Measurements from ENCODE around the gene MBOAT2. TPM values are rescaled to one million over a fixed set of nuclear protein-coding genes. Genes with fewer than 3 reads are reported as not detected.

MBOAT2 gene
- total and polyA plus RNA-seq, 2 experiments from 2014 or later = 15.9 to 22.7 TPM

DNA sequence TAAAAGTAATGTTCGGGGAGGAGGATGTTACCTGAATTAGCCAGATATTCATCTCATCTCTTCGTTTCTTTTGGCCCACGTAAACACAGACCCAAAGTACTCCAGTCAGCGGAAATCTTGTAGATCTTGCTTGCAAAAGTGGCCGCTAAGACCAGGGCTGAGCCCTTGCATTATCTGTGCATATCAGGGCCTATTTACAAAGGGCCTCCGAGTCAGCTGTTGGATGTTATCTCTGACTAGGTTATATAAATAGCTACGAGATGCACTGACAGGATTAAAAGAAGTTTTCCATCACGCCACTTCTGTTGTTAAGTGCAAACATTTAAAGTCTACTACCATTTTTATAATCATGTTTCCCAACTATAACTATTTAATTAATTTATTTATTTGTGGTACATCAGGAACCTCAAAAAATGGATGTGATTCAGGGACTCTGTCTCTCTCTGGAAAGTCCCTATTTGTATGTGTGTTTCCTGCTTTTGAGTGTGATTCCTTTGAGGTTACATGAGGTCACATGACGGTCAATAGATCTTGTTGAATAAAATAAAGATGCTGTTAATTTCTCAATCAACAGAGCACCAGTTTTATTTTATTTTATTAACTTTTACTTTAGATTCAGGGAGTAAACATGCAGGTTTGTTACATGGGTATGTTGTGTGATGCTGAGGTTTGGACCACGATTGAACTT lies 46.8 kb upstream of the MBOAT2 start:
- H3K4me1 ChIP-seq (ENCODE audit: insufficient read depth) = no peaks in the 10 kb centered on the region
- no peak overlapping the region for H3K4me3 ChIP-seq
- H3K27me3 Mint-ChIP-seq (ENCODE audit: insufficient read depth, low read depth, poor library complexity) = no peaks in the 10 kb centered on the region
- TF ChIP-seq EZH2phosphoT487 (IDR thresholded peaks at IDR 0.05; ENCODE audit: unreplicated experiment) (no peak), CREB1 (CRISPR knock-in tag; IDR thresholded peaks at IDR 0.05; ENCODE audit: low read depth) (no peak), JUNB (IDR thresholded peaks at IDR 0.05; ENCODE audit: unreplicated experiment) (no peak), ZNF331 (CRISPR knock-in tag; IDR thresholded peaks at IDR 0.05; ENCODE audit: low read depth) (no peak), NANOG (IDR thresholded peaks at IDR 0.05; ENCODE audit: borderline replicate concordance) (no peak), ZNF114 (CRISPR knock-in tag; IDR thresholded peaks at IDR 0.05) (no peak), EZH2 (IDR thresholded peaks at IDR 0.05; ENCODE audit: low read depth, unreplicated experiment) (no peak), POLR2AphosphoS5 (IDR thresholded peaks at IDR 0.05; ENCODE audit: low read depth) (no peak), STAT1 (IDR thresholded peaks at IDR 0.05; ENCODE audit: unreplicated experiment) (no peak)
- TF ChIP-seq, protein P1, sequence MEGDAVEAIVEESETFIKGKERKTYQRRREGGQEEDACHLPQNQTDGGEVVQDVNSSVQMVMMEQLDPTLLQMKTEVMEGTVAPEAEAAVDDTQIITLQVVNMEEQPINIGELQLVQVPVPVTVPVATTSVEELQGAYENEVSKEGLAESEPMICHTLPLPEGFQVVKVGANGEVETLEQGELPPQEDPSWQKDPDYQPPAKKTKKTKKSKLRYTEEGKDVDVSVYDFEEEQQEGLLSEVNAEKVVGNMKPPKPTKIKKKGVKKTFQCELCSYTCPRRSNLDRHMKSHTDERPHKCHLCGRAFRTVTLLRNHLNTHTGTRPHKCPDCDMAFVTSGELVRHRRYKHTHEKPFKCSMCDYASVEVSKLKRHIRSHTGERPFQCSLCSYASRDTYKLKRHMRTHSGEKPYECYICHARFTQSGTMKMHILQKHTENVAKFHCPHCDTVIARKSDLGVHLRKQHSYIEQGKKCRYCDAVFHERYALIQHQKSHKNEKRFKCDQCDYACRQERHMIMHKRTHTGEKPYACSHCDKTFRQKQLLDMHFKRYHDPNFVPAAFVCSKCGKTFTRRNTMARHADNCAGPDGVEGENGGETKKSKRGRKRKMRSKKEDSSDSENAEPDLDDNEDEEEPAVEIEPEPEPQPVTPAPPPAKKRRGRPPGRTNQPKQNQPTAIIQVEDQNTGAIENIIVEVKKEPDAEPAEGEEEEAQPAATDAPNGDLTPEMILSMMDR (conservative IDR thresholded peaks at IDR 0.05; ENCODE audit: low read depth in 2 of 2) = no peak
- TF ChIP-seq, protein P2, sequence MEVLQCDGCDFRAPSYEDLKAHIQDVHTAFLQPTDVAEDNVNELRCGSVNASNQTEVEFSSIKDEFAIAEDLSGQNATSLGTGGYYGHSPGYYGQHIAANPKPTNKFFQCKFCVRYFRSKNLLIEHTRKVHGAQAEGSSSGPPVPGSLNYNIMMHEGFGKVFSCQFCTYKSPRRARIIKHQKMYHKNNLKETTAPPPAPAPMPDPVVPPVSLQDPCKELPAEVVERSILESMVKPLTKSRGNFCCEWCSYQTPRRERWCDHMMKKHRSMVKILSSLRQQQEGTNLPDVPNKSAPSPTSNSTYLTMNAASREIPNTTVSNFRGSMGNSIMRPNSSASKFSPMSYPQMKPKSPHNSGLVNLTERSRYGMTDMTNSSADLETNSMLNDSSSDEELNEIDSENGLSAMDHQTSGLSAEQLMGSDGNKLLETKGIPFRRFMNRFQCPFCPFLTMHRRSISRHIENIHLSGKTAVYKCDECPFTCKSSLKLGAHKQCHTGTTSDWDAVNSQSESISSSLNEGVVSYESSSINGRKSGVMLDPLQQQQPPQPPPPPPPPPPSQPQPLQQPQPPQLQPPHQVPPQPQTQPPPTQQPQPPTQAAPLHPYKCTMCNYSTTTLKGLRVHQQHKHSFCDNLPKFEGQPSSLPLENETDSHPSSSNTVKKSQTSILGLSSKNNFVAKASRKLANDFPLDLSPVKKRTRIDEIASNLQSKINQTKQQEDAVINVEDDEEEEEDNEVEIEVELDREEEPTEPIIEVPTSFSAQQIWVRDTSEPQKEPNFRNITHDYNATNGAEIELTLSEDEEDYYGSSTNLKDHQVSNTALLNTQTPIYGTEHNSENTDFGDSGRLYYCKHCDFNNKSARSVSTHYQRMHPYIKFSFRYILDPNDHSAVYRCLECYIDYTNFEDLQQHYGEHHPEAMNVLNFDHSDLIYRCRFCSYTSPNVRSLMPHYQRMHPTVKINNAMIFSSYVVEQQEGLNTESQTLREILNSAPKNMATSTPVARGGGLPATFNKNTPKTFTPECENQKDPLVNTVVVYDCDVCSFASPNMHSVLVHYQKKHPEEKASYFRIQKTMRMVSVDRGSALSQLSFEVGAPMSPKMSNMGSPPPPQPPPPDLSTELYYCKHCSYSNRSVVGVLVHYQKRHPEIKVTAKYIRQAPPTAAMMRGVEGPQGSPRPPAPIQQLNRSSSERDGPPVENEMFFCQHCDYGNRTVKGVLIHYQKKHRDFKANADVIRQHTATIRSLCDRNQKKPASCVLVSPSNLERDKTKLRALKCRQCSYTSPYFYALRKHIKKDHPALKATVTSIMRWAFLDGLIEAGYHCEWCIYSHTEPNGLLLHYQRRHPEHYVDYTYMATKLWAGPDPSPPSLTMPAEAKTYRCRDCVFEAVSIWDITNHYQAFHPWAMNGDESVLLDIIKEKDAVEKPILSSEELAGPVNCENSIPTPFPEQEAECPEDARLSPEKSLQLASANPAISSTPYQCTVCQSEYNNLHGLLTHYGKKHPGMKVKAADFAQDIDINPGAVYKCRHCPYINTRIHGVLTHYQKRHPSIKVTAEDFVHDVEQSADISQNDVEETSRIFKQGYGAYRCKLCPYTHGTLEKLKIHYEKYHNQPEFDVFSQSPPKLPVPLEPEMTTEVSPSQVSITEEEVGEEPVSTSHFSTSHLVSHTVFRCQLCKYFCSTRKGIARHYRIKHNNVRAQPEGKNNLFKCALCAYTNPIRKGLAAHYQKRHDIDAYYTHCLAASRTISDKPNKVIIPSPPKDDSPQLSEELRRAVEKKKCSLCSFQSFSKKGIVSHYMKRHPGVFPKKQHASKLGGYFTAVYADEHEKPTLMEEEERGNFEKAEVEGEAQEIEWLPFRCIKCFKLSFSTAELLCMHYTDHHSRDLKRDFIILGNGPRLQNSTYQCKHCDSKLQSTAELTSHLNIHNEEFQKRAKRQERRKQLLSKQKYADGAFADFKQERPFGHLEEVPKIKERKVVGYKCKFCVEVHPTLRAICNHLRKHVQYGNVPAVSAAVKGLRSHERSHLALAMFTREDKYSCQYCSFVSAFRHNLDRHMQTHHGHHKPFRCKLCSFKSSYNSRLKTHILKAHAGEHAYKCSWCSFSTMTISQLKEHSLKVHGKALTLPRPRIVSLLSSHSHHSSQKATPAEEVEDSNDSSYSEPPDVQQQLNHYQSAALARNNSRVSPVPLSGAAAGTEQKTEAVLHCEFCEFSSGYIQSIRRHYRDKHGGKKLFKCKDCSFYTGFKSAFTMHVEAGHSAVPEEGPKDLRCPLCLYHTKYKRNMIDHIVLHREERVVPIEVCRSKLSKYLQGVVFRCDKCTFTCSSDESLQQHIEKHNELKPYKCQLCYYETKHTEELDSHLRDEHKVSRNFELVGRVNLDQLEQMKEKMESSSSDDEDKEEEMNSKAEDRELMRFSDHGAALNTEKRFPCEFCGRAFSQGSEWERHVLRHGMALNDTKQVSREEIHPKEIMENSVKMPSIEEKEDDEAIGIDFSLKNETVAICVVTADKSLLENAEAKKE (CRISPR knock-in tag; IDR thresholded peaks at IDR 0.05) = no peak
- TF ChIP-seq, protein P3, sequence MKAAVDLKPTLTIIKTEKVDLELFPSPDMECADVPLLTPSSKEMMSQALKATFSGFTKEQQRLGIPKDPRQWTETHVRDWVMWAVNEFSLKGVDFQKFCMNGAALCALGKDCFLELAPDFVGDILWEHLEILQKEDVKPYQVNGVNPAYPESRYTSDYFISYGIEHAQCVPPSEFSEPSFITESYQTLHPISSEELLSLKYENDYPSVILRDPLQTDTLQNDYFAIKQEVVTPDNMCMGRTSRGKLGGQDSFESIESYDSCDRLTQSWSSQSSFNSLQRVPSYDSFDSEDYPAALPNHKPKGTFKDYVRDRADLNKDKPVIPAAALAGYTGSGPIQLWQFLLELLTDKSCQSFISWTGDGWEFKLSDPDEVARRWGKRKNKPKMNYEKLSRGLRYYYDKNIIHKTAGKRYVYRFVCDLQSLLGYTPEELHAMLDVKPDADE (IDR thresholded peaks at IDR 0.05) = no peak
- TF ChIP-seq, protein P4, sequence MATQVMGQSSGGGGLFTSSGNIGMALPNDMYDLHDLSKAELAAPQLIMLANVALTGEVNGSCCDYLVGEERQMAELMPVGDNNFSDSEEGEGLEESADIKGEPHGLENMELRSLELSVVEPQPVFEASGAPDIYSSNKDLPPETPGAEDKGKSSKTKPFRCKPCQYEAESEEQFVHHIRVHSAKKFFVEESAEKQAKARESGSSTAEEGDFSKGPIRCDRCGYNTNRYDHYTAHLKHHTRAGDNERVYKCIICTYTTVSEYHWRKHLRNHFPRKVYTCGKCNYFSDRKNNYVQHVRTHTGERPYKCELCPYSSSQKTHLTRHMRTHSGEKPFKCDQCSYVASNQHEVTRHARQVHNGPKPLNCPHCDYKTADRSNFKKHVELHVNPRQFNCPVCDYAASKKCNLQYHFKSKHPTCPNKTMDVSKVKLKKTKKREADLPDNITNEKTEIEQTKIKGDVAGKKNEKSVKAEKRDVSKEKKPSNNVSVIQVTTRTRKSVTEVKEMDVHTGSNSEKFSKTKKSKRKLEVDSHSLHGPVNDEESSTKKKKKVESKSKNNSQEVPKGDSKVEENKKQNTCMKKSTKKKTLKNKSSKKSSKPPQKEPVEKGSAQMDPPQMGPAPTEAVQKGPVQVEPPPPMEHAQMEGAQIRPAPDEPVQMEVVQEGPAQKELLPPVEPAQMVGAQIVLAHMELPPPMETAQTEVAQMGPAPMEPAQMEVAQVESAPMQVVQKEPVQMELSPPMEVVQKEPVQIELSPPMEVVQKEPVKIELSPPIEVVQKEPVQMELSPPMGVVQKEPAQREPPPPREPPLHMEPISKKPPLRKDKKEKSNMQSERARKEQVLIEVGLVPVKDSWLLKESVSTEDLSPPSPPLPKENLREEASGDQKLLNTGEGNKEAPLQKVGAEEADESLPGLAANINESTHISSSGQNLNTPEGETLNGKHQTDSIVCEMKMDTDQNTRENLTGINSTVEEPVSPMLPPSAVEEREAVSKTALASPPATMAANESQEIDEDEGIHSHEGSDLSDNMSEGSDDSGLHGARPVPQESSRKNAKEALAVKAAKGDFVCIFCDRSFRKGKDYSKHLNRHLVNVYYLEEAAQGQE (IDR thresholded peaks at IDR 0.05; ENCODE audit: unreplicated experiment) = no peak
- no peaks in the 10 kb centered on the region for H3F3A ChIP-seq (replicated peaks; ENCODE audit: low read depth)
- H3K9me2 ChIP-seq (ENCODE audit: insufficient read depth) = no peaks in the 10 kb centered on the region
- no peaks in the 10 kb centered on the region for H3K27me3 ChIP-seq (ENCODE audit: insufficient read depth)
- H2AFZ ChIP-seq = no peak overlapping the region
- no peak overlapping the region for H3K4me2 ChIP-seq
- H3K79me2 ChIP-seq (replicated peaks; ENCODE audit: insufficient read depth) = no peaks in the 10 kb centered on the region
- no peak overlapping the region for H3K27ac ChIP-seq (ENCODE audit: low read depth)
- H3K9me3 Mint-ChIP-seq = no peaks in the 10 kb centered on the region
- H3K4me3 Mint-ChIP-seq = no peak overlapping the region
- H3K36me3 ChIP-seq (ENCODE audit: insufficient read depth) = no peaks in the 10 kb centered on the region
- no peaks in the 10 kb centered on the region for H4K20me1 ChIP-seq (replicated peaks; ENCODE audit: insufficient read depth)
- ATAC-seq (no peak), DNase-seq (ENCODE audit: low spot score) (no peak)
- no peaks in the 10 kb centered on the region for H3K36me3 Mint-ChIP-seq (ENCODE audit: low read depth)
- H3K4me1 Mint-ChIP-seq = no peaks in the 10 kb centered on the region
- H3K27ac Mint-ChIP-seq = no peak overlapping the region

Data from GM23338 (cell line).